ENCODE results near the gene DTX1. TPM values are rescaled to one million over a fixed set of nuclear protein-coding genes. Genes with fewer than 3 reads are reported as not detected.

The DTX1 gene
- total RNA-seq, 3 donors from 2014 or later = 7.9 to 46.6 (median 20.0) TPM

GRCh38 chr12:113144806-113145205 is 88.3 kb downstream of the DTX1 start:
- TF ChIP-seq POLR2A (IDR thresholded peaks at IDR 0.05) (no peak), CTCF (IDR thresholded peaks at IDR 0.05) (no peak), POLR2AphosphoS5 (IDR thresholded peaks at IDR 0.05) (no peak)
- no peak for DNase-seq (ENCODE audit: low spot score in 2 of 2)
- H3K27ac ChIP-seq = no peak overlapping the region
- peaks cover 0 to 6% of the 10 kb centered on the region in 2 donors for H3K4me1 ChIP-seq
- intact Hi-C loops (cut with DNase I; ENCODE audit: low total_unique reads) = no loop called here
- no peaks in the 10 kb centered on the region for H3K9me3 ChIP-seq
- no peak overlapping the region for H3K4me3 ChIP-seq
- no peaks in the 10 kb centered on the region for H3K36me3 ChIP-seq
- no peaks in the 10 kb centered on the region for H3K27me3 ChIP-seq

- no peak for DNase-seq (ENCODE audit: low spot score in 2 of 2)
- Histone ChIP-seq H3K4me3 (no peak overlapping the region), H3K27ac (no peak overlapping the region), H3K4me1 (peaks cover 0 to 6% of the 10 kb centered on the region in 2 donors), H3K36me3 (no peaks in the 10 kb centered on the region), H3K27me3 (no peaks in the 10 kb centered on the region), H3K9me3 (no peaks in the 10 kb centered on the region)
- intact Hi-C loops (cut with DNase I; ENCODE audit: low total_unique reads) = no loop called here
- TF ChIP-seq POLR2A (IDR thresholded peaks at IDR 0.05) (no peak), POLR2AphosphoS5 (IDR thresholded peaks at IDR 0.05) (no peak), CTCF (IDR thresholded peaks at IDR 0.05) (no peak)
These were observed 89.4 kb downstream of the DTX1 start for GRCh38 chr12:113145720-113146551.

GRCh38 chr12:113146999-113147398 is 90.5 kb downstream of the DTX1 start:
- Histone ChIP-seq H3K9me3 (no peaks in the 10 kb centered on the region), H3K27me3 (peaks cover 0 to 3% of the 10 kb centered on the region in 2 donors), H3K36me3 (no peaks in the 10 kb centered on the region), H3K4me3 (no peak overlapping the region), H3K27ac (no peak overlapping the region), H3K4me1 (peaks cover 0 to 2% of the 10 kb centered on the region in 2 donors)
- TF ChIP-seq POLR2AphosphoS5 (IDR thresholded peaks at IDR 0.05) = no peak
- TF ChIP-seq CTCF (IDR thresholded peaks at IDR 0.05) = no peak
- TF ChIP-seq POLR2A (IDR thresholded peaks at IDR 0.05) = no peak
- intact Hi-C loops (cut with DNase I; ENCODE audit: low total_unique reads) = no loop called here
- no peak for DNase-seq (ENCODE audit: low spot score in 2 of 2)

Other genes with a start within 250 kb of the DTX1 start
- 10 to 100 TPM; 21.4 to 39.4 (median 23.3) TPM for gene OAS1, start 149.8 kb upstream of the DTX1 start, total RNA-seq
- gene OAS3, start 118.3 kb upstream of the DTX1 start, total RNA-seq = 10 to 100 TPM in 1 of 3 donors, 1 to 10 TPM in 2; 5.2 to 15.1 (median 5.9) TPM
- 1 to 10 TPM; 6.2 to 9.5 (median 7.9) TPM for gene OAS2, start 78.2 kb upstream of the DTX1 start, total RNA-seq
- 1 to 10 TPM in 2 of 3 donors, not detected in 1; 1.3 to 6.7 TPM for gene RASAL1, start 79.0 kb downstream of the DTX1 start, total RNA-seq
- under 1 TPM in 1 of 3 donors, not detected in 2; 0.29 TPM for gene CFAP73, start 93.0 kb downstream of the DTX1 start, total RNA-seq
- 10 to 100 TPM; 51.5 to 62.1 (median 60.3) TPM for gene DDX54, start 128.7 kb downstream of the DTX1 start, total RNA-seq
- 10 to 100 TPM in 2 of 3 donors, 1 to 10 TPM in 1; 9.4 to 22.4 (median 15.4) TPM for gene RITA1, start 129.0 kb downstream of the DTX1 start, total RNA-seq
- 10 to 100 TPM; 46.9 to 71.7 (median 59.5) TPM for gene TPCN1, start 164.7 kb downstream of the DTX1 start, total RNA-seq